Kidney epithelial cell (primary cell): ENCODE data around the gene ROR2. TPM values are rescaled to one million over a fixed set of nuclear protein-coding genes. Genes with fewer than 3 reads are reported as not detected.
"Not testable (repeated sequence)": the region's sequence is repeated elsewhere in the genome, so short reads cannot be mapped to it uniquely, and the experiment has no call there.

ENCODE experiments used
- DNase-seq: peaks from one replicate; pipeline ENCODE4 v3.0.0-alpha.2; 2010; ENCODE audit warnings: low read depth
- H3K27me3 ChIP-seq: 2 replicates; pipeline ENCODE4 v1.6.0; 2011; ENCODE audit warnings: low read length; ENCODE audit not compliant: control insufficient read depth, insufficient read depth
- H3K36me3 ChIP-seq: 2 replicates; pipeline ENCODE4 v1.5.1; 2011; ENCODE audit warnings: low read length; ENCODE audit not compliant: control insufficient read depth, insufficient read depth
- H3K4me3 ChIP-seq: 2 replicates; pipeline ENCODE4 v1.5.1; 2011; ENCODE audit warnings: low read depth, mild to moderate bottlenecking, control low read depth, low read length
- CTCF ChIP-seq: IDR thresholded peaks from 2 replicates; pipeline ENCODE4 v1.5.1; 2011; ENCODE audit warnings: mild to moderate bottlenecking, moderate library complexity, low read length, control low read depth, inconsistent platforms; ENCODE audit not compliant: insufficient read depth, poor library complexity, severe bottlenecking
- total RNA-seq: library from RNA; depleted of rRNA; stranded (reverse); fragments of >200 nt; gene quantifications from 2 replicates; pipeline ENCODE4 v1.2.3, GENCODE V29; 2015

ROR2 gene
- total RNA-seq, 1 donor from 2014 or later = 1.2 TPM

DNA sequence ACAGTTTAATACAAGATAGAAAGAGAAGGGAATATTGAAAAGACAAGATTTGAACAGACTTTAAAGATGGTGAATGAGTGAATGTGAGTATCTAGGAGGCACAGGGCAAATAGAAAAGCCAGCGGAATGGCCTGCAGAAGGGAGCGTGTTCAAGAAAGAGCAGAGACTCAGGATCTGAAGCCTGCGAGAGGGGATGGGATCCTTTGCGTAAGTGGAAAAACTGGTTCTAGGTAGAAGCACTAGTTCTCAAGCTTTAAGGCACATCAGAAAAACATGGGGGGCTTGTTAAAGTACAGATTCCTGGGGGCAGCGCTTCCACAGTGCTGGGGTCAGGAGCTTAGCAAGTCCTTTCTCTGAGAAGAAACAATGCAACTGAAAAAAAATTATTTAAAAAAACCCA, 431.6 kb downstream of the ROR2 start:
- Histone ChIP-seq H3K27me3 (peaks cover 2% of the 10 kb centered on the region), H3K4me3 (no peak overlapping the region), H3K36me3 (no peaks in the 10 kb centered on the region)
- no peak for DNase-seq
- TF ChIP-seq CTCF = no peak

DNA sequence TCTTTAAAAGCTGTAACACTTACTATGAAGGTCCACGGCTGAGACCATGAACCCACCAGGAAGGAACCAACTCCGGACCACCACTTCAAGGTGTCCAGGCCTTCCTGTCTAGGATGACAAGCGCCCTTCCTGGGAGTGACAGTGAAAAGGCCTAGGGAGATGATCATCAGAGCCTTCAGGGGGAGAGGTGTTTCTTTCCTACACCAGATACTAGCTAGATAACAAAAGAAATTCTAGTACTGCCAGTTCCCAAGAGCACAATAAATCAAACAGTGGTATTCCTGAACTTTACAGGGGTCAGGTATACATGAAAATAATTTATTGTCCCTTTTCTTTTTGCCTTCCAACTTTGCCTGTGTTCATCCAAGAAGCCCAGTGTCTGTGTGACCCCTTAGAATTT, 432.2 kb downstream of the ROR2 start:
- Histone ChIP-seq H3K36me3 (no peaks in the 10 kb centered on the region), H3K4me3 (no peak overlapping the region), H3K27me3 (peaks cover 2% of the 10 kb centered on the region)
- TF ChIP-seq CTCF = no peak
- no peak for DNase-seq

GRCh38 chr9:91517332-91517731, 432.7 kb downstream of the ROR2 start:
- H3K27me3 ChIP-seq, H3K4me3 ChIP-seq, DNase-seq, H3K36me3 ChIP-seq: not testable (repeated sequence)

GRCh38 chr9:91516777-91517176, 433.3 kb downstream of the ROR2 start:
- no peak for DNase-seq

DNA sequence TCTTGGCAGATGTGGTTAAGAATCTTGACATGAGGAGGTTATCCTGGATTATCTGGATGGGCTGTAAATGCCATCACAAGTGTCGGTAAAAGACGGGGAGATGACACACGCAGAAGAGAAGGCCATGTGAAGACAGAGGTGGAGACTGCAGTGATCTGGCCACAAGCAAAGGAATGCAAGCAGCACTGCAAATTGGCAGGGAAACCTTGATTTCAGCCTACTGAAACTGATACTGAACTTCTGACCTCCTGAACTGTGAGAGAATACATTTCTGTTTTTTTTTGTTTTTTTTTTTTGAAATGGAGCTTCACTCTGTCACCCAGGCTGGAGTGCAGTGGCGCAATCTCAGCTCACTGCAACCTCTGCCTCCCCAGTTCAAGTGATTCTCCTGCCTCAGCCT, 433.9 kb downstream of the ROR2 start:
- DNase-seq = no peak
- TF ChIP-seq CTCF = no peak
- H3K27me3 ChIP-seq = peaks cover 2% of the 10 kb centered on the region
- H3K36me3 ChIP-seq = no peaks in the 10 kb centered on the region
- H3K4me3 ChIP-seq = no peak overlapping the region

More at GRCh38 chr9:91516777-91517176, 433.3 kb downstream of the ROR2 start:
- no peaks in the 10 kb centered on the region for H3K36me3 ChIP-seq
- no peak overlapping the region for H3K4me3 ChIP-seq
- H3K27me3 ChIP-seq = peaks cover 2% of the 10 kb centered on the region
- no peak for TF ChIP-seq CTCF

DNA sequence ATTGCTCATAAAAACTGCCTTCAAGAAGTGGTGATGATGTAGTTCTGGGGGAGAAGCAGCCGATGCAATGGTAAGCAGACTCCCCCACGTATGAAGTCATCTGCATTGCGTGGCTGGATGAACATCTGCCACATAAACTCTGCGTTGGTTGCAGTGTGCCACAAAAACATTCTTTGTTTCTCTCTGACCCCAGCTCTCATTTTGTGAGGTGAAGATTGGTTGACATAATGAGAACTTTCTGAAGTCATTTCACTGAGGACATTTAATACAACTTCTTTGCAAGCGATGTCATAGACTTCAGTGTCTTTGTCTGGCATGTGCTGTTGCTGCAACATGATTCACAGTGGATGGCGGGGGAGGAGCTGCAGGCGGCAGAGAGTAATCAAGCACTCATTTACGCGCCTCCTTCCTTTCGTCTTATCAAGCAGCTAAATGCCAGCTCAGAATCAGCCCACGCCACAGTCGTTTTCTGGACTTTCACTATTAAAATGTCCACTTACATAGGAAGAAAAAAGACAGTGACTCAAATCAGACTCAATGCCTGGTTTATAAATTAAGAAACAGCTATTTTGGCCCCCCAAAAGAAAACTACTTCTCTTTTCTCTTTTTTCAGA, 434.8 kb downstream of the ROR2 start:
- no peak for TF ChIP-seq CTCF
- Histone ChIP-seq H3K36me3 (no peaks in the 10 kb centered on the region), H3K27me3 (peaks cover 2% of the 10 kb centered on the region), H3K4me3 (no peak overlapping the region)
- peak; percentile 81 for DNase-seq

Other genes with a start within 250 kb of the ROR2 start
- 101 and 103 TPM in 2 replicates for gene SPTLC1, start 165.2 kb upstream of the ROR2 start, total RNA-seq